ENCODE results near the gene TMCC1.
A peak's percentile ranks its signal among the peaks of the same experiment; 100 is the strongest.
"Not testable (repeated sequence)": the region's sequence is repeated elsewhere in the genome, so short reads cannot be mapped to it uniquely, and the experiment has no call there.

The TMCC1 gene

DNA sequence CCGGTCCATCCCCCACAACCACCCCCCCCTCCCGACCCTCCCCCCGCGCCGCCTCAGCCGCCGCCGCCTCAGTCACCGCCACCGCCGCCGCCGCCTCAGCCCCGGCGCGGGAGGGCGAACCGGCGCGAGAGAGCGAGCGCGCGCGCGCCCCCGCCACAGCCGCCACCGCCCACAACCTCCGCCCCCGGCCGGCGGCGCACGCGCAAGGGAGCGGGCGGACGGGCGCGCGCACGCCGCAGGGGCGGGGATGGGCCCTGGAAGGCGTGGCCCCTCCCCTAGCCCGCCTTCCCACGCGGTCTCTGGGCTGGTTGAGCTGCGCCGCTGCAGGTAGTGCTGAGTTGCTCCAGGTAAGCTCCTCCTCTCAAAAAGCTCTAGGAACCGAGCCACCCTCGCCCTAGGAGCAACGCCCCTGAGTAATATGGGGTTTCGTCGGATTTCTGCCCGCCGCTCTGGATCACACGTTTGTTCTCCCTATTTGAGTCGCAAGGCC, at the start of gene TMCC1:
TMCC1 (minus strand) TSS at position 131 of the 490 bp plus-strand sequence.
- DNase-seq = peak; percentile 86

DNA sequence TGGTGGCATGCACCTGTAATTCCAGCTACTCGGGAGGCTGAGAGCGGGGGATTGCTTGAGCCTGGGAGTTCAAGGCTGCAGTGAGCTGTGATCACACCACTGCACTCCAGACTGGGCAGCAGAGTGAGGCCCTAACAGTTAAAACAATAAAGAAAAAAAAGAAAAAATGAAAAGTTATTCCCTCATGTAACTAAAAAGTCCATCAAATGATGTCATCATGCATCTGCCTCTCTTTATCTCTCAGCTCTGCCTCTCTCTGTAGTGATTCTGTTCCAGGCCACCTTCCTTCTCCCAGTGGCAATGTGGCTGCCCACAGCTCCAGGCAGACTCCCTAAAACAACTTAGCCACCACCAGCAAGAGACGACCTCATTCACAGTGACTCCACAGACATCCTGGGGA, 49.5 kb upstream of the TMCC1 start:
- no peak for DNase-seq

DNA sequence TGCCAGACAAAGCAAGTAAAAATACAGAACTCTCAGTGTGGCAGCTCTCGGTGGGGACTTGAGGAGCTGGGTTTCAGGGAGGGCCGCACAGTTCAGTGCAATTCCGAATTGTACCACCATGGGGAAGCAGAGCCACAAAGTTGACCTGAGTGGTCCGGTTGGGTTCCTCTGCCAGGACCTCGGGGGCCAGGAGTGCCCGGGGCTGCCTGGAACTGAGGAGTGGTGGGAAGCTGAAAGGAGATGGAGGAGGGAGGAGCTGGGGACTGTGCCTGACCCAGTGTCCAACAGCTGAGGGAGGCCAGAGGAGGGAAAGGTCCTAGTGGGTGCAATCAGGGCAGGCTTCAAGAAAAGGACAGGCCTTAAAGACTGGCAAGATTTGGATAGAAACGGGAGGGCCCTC, 48.8 kb upstream of the TMCC1 start:
- peak; percentile 25 for DNase-seq

DNA sequence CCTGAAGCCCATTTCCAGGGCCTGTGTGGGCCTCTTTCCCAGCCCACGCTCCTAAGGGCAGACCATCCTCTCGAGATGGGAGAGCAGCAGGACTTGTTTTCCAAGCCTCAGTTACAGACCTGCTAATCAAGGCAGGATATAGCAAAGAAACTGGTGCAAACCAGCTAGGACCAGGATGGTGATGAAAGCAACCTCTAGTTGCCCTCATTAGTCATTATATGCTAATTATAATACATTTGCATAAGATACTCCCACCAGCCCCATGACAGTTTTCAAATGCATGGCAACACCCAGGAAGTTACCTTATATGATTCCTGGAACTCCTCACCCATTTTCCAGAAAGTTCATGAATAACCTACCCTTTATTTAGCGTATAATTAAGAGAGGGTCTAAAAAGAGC, 46.6 kb upstream of the TMCC1 start:
- no peak for DNase-seq

DNA sequence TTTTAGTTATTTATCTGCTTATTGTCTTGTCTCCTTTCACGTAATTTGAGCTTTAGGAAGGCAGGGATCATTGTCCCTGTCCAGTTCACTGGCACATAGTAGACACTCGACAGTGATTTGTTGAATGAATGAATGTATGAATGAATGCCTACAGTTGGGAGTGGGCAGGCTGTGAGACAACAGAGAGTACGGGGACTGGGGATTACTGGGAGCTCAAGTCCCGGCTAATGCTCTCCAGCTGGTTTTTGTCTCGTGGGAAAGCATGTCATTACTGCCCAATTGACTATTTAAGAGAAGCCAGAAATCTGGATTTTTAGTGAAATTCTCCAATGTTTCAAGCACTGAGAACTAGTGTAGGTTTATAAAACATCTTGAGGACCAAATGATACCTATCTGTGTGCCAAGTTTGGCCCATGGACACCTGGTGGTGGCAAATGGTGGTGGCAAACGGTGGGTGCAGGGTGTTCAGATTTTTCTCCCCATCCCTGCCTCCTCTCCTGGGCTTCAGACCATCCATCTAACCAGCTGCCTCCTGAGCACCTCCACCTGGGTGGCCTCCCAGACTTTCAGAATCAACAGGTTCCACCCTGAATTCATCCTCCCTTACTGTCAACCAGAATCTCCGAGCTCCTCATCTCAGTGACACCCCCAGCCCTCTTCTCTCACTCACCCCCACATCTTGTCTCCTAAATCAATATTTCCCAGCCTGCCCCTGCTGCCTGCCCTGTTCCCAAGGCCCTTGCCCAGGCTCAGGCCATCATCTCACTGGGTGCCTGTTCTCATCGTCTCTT, 44.8 kb upstream of the TMCC1 start:
- DNase-seq = no peak

DNA sequence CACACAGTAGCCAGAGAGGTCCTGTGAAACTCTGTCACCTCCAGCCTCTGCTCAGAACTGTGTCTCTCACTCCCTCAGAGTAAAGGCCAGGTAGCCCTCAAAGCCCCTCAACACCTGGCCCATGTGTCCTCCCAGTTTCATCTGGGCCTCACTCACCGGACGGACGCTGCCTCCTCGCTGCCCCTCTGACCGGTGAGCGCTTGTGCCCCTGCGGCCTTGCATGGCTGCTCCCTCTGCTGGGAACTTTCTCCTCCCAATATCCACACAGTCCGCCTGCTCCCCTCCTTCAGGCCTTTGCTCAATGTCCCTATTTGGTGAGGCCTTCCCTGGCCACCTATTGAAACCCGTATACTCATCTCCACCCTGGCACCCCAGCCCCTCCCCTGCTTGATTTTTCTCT, 44.2 kb upstream of the TMCC1 start:
- no peak for DNase-seq

DNA sequence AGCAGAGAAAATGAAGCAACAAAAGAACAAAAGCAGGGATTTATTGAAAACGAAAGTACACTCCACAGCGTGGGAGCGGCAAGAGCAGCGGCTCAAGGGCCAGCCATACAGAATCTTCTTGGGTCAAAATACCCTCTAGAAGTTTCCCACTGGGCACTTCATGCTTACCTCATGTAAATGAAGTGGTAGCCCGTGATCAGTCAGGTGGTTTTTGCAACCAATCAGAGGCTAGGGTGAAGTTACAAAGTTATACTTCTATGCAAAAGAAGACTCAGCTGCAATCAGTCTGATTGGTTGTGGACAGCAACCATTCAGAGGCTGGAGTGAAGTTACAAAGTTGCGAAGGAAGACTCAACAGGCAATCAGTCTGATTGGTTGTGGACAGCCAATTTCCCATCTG, 43.2 kb upstream of the TMCC1 start:
- peak; percentile 27 for DNase-seq

DNA sequence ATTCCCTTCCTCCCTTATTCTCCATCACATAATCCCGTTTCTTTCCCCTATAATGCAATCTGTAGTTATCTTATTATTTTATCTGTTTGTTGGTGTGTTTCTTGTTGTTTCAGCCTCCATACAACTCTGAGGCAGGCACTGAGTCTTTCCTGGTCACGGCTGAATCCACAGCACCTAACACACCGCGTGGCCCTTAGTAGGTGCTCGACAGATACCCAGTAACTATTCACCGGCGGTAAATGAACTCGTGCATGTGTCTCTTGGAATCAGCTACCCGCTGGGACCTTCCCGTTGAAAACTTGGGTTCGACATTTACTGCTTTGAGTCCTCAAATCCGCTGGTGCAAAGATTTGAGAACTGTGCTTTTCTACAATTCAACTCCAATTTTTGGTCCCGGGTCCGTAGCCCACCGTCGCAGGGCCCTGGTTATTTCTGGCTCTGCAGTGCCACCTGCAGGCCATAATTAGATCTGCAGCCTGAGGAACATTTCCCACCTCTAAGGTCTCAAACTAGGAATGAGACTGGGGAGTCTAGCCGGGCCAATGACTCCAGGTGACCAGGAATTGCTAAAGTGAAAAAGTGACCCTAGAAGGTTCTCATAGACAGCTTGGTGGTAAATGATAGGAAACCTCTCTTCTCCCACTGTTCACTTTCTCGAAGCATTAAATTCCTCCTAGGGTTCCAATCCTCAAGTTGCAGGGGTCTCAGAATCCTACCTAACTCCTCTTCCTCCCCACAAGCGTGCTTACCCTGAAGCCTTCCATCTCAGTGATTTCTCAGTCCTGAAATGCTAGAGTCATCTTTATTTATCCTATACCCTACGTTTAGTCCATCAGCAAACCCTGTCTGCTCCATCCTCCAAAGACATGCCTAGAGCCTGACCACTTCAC, 41.0 kb upstream of the TMCC1 start:
- DNase-seq = peak; percentile 19

DNA sequence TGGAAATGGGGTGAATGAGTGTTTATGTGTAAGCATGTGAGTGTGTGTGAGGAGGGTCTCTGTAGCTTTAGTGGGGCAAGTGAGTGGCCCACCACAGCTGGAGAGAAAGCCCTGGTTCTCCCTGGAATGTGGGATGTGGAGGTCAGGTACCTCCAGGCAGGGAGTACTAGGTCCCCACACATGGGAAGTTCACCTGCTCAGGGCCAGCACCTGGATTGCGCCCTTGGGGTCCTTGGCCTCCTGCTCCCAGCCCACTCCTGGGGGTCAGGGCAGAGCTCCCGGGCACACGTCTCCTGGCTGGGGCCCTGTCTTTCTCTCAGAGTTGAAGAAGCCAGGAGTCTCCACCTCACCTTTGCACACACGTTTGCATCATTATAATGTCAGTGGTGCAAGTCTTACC, 40.0 kb upstream of the TMCC1 start:
- no peak for DNase-seq

DNA sequence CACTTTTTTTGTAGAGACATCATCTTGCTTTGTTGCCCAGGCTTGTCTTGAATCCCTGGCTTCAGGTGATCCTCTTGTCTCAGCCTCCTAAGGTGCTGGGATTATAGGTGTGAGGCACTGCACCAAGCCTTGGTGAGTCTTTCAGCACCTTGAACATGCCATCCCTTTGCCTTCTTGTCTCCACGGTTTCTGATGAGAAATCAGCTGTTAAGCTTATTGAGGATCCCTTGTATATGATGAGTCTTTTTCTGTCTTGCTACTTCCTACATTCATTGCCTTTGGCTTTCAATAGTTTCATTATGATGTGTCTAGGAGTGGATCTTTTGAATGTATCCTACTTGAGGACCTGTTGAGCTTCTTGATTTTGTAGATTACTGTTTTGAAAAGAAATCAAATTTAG, 35.9 kb upstream of the TMCC1 start:
- DNase-seq = no peak

DNA sequence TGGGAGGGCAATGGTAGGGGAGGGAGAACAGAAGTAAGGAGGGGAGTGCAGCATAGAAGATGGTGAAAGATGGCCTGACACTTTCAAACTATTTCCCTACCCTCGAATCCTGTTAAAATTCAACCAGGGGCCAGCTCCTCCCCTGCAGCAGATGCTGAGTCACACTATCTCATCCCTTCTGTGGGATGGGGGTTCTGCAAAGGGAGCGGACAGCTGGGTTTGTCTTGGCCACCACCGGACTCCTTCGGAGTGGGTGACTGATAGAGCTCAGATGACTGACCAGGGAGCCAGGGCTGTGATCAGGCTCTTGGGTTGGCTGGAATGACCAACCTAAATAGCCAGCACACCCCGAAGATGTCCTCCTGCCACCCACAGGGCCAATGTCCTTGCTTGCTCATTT, 33.6 kb upstream of the TMCC1 start:
- DNase-seq = no peak

DNA sequence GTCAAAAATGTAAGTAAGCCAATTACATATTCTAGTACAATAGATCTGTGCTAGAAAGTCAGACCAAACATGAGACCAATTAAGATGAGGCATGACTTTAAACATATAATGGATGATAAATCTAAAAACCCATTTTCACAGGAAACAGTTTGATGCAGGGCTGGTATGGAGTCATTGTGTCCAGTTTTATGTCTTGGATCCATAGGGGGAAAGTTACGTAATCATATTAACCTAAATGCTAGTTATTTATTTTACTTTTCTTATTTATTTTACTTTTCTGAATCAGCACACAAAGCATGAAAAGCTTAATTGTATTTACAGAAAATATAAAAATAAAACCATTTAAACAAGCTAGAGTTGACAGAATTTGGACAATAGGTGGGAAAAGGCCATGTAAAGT, 26.3 kb upstream of the TMCC1 start:
- no peak for DNase-seq

DNA sequence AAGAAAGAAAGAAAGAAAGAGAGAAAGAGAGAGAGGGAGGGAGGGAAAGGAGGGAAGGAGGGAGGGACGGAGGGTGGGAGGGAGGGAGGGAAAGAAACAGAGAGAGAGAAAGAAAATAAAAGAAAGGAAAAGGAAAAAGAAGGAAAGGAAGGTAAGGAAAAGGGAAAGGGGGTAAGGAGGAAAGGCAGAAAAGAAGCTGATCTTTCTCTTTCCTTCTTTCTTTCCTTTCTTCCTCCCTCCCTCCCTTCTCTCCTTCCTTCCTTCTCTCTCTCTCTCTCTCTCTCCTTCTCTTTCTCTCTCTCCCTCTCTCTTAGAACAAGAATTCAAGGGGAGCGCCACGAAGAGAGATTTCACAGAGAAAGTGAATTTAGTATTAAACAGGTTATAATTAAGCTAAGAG, 25.8 kb upstream of the TMCC1 start:
- DNase-seq = no peak

DNA sequence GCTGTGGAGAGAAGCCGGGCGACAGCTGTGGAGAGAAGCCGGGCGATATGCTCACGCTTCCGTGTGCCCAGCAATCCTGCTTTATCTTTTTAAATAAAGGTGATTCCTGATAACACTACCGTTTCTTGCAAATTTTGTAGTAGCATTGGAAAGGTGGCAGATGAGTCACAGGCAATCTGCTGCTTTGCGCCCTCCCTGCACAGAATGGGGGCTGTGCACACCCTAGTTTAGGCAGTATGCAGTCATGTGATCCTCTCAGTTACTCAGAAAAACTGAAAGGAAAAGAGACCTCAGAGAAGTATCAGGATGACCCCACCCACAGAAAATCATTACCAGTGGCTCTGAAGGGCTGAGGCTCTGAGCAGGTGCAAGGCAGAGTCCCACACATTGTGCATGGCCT, 24.9 kb upstream of the TMCC1 start:
- DNase-seq = no peak

DNA sequence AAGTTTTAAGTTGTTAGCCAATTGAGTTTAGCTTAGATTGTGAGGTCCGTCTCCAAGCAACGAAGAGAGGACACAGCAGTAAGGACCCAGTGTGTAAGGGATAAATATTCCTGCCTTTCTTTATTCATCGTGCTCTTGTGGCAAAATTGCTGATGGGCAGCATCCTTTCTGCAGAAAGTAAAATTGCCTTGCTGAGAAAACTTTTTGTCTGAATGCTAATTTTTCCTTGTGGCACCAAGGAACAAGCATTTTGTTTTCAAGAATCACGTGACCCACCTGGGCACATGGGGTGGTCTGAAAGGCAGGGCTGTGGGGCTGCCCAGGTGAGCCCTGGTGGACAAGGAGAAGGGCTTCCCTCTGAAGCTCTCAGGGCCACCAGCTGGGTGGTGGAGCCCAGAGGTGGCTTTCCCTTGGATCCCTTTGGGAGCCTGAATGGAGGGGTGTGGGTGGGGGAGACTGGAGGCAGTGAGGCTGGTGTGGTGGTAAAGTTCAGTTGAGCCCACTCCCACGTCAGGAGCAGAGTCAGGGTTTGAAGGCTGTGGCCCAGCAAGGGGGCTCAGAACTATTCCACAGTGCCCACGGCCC, 24.0 kb upstream of the TMCC1 start:
- no peak for DNase-seq

DNA sequence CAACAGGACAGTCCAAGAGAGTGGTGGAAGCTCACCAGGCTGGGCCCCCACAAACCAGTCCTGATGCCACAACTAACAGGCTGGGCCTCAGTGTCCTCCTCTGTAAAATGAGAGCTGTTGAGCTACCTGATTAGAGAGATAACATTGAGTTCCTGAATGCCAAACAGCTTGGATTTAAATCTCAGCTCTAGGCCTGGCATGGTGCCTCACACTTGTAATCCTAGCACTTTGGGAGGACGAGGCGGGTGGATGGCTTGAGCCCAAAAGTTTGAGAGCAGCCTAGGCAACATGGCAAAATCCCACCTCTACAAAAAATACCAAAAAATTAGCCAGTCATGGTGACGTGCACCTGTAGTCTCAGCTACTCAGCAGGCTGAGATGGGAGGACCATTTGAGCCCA, 20.1 kb upstream of the TMCC1 start:
- no peak for DNase-seq

DNA sequence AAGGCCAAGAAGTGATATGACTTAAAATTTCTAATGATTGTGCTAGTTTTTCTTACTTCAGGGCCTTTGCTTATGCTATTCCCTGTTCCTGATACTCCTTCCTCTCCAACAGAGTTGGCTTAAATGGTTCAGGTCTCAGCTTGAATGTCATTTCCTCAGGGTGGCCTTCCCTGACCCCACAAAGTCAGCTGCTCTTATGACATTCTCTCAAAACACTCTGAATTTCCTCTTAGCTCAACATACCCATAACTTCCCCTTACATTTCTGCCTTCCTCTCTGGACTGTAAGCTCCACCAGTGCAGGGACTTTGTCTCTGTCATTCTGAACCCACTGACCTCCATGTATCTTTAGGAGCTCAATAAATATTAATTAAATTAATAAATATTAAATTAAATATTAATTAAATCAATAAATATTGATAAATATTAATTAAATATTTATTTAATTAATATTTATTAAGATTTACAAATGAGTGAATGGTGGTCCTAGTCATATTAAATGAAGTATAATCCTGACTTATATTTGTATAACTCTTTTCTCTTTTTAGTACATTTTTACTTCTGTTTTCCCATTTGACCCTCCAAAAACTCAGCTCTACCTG, 17.9 kb upstream of the TMCC1 start:
- no peak for DNase-seq

DNA sequence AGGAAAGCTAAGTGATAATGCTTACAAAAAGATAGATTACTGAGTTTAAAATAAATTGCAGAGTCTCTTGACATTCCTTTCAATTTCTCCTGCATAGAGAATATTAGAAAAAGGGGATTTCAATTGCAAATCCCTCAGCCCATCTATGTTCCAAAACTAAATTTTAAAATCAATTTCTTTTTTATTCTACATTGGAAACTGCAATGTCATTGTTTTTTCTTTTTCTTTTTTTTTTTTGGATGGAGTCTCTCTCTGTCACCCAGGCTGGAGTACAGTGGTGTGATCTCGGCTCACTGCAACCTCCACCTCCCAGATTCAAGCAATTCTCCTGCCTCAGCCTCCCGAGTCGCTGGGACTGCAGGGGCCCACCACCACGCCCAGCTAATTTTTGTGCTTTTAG, 15.7 kb upstream of the TMCC1 start:
- not testable (repeated sequence) for DNase-seq

DNA sequence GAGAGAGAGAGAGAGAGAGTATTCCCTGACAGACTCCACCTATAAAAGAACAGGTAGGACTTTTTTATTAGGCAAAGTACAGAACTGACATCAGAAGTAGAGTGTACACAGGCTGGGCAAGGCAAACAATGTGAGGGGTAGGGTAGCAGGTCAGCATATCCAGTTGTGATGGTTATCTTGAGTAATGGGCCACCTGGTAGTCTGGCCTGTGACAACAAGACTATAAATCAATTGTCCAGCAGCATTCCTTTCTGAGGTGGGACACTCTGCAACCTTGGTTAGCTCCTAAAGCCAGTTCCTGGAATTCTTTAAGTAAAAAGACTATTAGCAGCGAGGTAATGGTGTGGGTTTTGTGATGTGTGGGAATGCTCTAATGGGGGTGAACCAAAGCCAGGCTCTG, 14.9 kb upstream of the TMCC1 start:
- DNase-seq = no peak

DNA sequence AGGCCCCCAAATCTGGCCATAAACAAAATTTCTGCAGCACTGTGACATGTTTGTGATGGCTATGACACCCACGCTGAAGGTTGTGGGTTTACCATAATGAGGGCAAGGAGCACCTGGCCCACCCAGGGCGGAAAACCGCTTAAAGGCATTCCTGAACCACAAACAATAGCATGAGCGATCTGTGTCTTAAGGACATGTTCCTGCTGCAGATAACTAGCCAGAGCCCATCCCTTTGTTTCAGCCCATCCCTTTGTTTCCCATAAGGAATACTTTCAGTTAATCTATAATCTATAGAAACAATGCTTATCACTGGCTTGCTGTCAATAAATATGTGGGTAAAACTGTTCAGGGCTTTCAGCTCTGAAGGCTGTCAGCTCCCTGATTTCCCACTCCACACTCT, 7.8 kb upstream of the TMCC1 start:
- not testable (repeated sequence) for DNase-seq

DNA sequence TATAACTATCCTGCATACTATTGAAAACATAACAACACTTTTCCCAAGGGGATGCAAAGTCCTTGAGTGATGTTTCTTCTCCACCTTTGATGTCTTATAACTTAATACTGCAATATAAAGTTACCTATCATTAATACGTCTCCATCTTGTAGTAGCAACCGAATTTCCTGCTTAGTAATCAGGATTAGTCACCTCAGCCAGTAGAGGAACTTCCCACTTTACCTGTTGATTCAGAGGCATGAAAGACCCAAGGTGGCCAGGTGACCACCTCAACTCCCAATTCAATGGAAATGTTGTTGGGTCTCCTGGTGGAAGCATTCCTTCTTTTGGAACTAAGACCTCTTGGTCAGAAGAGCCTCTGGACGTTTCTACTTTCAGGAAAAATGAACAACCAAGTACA, 3.5 kb upstream of the TMCC1 start:
- no peak for DNase-seq

DNA sequence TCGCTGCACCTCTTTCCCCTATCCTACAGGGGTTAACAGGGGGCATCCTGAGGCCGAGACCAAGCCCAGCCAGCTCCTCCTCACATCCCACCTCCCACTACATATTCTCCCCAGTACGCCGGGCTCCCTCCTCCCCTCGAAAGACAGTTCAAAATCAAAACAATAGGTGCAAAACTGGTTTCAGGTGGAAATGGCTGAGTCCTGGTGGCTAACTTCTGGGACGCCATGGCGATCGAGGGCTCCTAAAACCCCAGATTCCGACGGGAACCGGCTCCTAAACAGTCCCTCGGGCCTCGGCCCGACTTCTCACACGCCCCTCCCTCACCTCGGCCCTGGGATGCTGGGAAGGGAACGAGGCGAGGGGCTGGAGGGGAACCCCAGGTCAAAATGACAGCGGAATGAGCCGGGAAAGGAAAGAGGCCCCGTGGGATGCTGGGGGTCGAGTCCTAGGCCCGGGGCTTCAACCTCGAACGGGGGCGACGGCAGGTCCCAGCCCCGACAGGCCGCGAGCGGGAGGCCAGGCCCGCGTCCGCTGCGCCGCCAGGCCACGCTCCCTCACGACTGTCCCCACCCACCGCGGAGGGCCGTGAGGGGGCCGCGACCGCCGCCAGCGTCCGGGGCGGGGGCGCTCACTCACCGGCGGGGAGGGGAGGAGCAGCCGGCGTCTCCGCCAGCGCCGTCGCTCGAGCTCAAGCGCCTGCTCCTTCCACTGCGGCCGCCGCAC, 492 bp downstream of the TMCC1 start:
- DNase-seq = peak; percentile 79

DNA sequence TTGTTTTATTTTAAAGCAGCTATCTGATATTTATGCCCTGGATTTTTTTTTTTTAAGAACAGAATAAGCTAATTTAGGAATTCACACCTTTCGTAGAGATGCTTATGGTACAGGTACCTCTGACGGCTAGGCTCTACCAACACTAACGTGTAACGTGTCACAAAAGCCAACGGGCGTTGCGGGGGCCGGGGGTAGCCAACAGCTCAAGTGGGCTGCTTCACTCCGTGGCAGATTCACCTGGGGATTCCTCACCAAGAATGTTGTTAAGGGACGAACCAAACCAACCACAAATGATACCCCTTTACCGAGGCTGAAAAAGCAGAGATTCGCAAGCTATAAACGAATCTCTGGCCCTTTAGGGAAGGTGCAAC, 1.0 kb downstream of the TMCC1 start:
- peak; percentile 15 for DNase-seq

Data from activated naive CD4-positive, alpha-beta T cell treated with Interleukin-2 at 50 U/mL for 16 hours (primary cell).